HG03139 (cell line): ENCODE results near the gene DCLK2.

ENCODE experiments used
- ATAC-seq: cut with Tn5 transposase; IDR thresholded peaks from one replicate; pipeline ENCODE4 v1.9.1; 2021; ENCODE audit not compliant: unreplicated experiment

Gene DCLK2

DNA sequence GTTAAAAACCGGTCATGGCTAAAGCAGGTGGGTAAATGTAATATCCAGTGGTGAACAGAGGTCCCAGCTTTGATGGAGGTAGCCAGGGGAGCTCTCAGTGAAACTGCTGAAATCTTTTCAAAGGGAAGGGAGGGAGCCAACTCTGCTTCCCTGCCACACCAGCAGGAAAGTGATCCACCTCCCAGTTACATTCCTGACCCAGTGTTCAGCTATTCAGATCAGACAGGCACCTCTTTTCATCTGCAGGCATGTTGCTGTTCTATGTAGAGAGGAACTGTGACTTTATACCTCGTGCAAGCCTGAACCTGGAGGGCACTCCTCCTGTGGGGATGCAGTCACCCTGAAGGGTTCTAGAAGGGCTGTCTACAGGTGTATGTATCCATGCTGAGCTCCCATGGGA lies 37.6 kb downstream of the DCLK2 start:
- no peak for ATAC-seq

DNA sequence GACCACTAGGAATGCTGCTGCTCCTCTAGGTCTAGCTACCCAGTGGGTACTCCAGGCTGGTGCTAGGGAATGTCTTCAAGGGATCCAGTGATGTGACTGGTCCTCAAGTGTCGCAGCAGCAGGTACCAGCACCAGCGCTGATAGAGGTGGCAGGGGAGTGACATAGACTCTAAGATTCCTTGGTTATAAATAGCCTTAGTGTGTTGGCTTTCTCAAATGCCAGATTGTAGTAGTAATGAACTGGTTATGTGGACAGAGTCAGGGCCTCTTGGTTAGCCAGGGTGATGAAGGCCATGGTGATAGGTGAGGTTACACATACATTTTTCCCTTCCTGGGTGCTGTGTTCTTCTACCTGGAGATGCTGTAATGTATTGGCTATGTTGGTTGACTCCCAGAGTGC lies 38.3 kb downstream of the DCLK2 start:
- no peak for ATAC-seq

DNA sequence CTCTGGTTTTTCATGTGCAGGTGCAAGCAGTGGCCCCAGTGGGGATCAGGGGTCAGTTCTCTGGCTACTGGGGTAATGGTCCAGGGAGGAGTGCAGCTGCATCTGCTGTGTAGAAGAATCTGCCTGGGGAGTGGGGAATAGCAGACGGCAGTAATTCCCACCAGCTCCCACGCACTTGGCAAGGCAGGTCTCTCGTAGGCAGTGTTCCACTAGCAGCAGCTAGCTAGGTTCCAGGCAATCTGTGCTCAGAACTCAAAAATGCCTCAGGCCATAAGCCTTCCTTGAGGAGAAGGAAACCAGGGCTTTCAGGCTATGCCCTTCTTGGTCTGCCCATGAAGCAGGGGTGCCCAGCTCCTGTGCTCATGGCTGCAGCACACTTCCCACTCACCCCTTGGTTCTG lies 38.8 kb downstream of the DCLK2 start:
- ATAC-seq, result no peak

DNA sequence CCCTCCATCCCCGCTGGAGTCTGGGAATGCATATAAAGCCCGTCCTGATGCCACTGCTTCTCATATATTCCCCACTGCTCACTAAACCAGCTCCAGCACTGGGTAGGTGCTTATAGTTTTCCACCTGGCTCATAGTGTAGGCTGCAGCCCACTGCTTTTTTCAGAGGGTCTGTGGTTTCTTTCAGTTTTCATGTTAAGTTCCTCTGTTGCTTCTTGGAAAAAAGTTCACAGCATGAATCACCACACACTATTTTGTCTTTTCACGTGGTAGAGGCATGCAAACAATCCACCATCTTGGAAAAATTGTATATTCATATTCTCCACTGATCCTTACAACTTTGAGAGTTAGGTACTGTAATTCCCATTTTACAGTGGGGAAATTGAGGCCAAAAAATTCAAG lies 39.4 kb downstream of the DCLK2 start:
- ATAC-seq, result no peak

DNA sequence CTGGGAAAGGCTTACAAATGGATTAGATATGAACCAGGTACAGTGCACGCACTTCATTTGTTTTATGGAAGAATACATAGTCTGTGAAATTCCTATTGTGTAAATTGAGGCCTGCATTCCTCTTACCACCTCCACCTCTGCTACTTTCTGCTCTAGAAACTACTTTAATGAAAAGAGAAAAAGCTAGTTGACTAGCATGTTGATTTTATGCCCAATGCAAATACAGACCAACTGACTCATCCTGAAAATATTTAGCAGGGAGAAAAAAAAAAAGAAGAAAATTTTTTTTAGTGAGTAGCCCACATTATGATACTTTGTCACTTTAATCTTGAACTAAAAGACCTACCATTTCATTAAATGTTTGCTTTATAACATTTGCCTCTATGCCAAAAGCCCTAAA lies 41.2 kb downstream of the DCLK2 start:
- ATAC-seq, result no peak

DNA sequence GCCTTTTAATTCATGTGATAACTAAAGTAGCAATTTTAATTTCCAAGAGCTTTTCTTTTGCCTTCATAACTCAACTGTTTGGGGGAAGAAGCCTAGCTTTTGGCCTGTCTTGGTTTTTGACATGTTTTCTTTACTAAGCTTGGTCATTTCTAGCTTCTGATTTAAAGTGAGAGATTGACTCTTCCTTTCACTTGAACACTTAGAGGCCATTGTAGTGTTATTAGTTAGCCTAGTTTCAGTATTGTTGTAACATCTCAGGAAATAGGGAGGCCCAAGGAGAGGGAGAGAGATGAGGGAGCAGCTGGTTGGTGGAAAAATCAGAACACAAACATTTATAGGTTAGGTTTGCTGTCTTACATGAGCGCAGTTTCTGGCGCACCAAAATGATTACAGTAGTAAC lies 44.8 kb downstream of the DCLK2 start:
- no peak for ATAC-seq

DNA sequence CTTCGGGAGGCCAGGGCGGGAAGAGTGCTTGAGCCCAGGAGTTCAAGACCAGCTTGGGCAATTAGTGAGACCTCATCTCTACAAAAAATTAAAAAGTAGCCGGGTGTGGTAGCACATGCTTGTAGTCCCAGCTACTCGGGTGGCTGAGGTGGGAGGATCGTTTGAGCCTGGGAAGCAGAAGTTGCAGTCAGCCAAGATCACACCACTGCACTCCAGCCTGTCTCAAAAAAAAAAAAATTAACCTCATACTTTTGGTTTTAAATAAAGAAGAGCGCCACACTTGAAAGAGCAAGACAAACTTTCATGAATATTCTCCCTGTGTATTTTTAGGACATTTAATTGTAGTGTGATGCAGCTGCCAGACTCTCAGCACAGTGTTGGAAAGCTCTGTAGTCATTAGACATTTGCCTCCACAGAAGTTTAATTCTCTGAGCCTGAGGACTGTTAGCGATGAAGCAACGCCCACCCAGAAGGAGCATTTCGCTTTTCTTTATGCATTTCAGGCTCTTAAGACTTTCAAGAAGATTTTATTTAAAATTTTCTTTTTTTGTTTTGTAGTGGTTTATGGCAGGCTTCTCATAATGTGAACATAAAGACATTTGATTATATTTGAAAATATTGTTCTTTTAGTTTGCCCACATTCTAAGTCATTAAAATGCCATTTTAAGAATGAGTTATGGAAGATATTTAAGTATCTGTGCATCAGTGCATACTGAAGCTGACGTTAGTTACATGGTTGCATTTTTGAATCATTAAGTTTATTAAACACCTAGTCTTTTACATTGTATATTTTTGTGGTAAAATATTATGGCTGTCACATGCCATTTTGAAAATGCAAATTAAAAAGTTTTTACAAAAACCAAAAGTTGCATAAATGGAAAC lies 45.8 kb downstream of the DCLK2 start:
- ATAC-seq, result no peak

DNA sequence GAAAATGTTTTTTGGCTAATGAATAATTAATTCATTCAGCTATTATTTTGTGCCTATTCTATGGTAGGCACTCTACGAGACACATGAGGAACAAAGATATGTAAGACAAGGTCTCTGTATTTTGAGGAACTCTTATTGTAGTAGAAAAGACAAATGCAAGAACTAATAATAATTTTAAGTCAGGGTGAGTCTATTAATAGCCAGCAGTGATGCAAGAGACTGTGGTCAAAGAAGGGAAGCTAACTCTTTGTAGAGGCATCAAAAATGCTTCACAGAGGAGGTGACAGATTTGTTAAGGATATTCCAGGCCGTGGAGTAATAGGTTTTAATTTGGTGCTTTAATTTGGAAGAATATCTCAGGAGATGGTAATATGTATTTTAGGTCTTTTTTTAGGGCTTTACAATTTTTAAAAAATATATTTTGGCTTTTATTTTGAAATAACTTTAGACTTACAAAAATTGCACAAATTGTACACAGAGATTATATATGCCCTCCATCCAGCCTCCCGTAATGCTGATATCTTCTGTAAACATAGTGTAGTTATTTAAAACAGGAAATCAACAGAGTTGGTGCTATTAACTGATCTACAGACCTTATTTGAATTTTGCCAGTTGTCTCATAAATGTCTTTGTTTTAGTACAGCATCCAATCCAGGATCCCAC lies 48.1 kb downstream of the DCLK2 start:
- ATAC-seq, result no peak

DNA sequence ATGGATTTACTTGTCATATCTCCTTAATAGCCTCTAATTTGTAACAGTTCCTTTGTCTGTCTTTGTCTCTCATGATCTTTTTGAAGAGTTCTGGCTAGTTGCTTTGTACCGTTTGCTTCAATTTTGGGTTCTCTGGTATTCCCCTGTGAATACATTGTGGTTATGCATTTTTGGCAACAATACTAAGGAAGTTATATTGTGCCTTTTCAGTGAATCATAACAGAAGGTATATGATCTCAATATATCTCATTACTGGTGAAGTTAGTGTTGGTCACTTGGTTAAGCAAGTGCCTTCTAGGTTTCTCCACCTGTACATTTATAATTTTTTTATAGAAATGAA lies 48.6 kb downstream of the DCLK2 start:
- ATAC-seq, result no peak

DNA sequence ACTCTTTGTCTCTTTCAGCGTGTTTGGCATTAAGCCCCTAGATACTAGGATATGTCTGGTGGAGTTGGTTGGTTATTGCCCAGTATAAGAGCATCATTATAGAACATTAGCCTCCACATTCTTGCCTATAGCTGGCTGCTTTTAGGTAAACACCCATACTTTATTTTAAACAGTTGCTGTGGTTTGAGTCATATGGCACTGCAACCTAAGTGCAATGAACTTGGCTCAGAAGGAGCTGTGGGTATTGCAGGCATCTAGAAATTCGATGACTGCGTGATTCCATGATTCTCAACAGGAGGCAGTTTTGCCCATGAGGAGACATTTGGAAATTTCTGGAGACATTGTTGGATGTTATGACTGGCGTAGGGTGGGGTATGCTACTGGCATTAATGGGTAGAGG lies 49.5 kb downstream of the DCLK2 start:
- ATAC-seq, result no peak

DNA sequence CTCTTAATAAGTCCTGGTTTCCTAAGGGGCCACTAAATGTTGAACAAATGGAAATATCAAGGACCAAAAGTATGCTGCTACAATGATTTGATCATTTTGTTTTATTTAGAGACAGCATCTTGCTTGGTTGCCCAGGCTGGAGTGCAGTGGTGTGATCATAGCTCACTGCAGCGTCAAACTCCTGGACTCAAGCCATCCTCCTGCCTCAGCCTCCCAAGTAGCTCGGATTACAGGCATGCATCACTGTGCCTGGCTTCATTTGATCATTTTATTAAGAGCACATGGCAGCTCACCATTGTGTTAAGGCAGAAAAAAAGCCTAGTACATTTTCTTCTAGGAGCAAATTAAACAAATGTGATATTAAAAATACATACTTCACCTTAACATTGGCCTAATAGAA lies 52.7 kb downstream of the DCLK2 start:
- ATAC-seq, result no peak

DNA sequence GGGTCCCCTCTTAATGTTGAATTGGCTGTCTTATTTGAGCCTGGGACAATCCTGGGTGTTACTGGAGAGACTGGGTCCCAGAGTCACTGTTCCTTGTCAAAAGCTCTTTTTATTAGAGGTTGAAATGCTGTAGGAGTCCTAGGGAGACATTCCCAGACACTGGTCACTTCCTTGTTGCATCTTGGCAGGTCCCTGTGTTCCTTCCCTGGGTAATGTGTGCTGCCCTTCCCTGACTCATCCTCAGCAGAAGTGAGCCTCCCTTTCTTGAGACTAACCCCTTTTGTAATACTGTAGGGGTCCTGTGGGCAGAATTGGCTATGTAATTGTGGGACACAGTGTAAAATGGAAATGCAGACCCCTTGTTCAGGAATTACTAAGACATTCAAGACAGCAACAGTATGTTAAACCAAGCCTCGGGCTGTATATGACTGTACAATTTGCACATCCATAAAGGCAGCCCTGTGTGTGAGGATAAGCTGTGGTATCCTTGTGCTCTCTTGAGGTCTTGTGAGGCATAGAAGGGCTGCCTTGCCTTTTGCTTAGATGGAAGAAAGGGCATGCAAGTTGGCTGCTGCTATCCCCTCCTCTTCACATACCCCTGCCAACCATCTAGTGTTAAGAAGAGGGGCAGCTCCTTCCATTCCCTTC lies 53.5 kb downstream of the DCLK2 start:
- no peak for ATAC-seq

DNA sequence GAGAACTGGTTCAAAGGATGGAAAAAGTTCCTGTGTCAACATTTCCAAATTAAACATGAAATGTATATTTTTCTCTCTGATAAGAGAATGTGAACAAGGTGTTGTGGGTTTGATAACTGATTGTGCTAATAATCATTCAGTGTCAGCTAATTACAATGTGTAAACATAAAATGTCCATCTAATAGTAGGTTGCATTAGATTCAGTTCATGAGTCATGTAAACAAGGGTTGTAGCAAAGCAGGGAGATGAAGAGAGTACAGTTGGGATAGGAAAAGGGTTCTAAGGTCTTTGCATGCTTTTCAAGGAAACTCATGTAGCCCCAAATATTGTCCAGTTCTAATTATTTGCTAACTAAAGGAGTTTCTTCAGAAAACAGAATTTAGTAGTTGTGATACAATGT lies 55.4 kb downstream of the DCLK2 start:
- no peak for ATAC-seq

DNA sequence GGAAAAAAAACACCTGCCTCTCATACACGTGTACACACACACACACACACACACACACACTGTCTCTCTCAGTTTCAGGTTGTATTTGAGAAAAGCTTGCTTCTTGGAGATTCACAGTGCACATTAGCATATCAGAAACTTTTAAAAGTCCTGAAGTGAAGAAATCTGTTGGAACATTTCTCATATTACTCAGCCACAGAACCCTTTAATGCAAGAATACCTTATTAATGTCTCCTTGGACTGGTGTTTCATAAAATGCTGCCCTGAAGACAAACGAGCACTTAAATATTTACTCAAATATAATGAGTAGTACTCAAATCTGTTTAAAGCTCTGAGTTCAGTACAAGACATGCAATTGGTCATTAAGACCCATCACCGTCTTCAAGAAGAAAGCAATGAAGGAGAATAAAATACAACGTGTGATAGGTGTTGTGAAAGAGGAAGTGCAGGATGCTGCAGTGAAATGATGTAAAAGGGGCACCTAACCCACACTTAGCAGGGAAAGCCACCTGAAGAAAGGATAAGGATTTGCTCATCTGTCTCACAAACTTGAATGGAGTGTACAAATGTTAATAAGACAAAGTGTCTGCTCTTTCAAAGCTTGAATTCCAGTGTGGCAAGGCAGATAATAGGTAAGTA lies 57.0 kb downstream of the DCLK2 start:
- ATAC-seq, result no peak

DNA sequence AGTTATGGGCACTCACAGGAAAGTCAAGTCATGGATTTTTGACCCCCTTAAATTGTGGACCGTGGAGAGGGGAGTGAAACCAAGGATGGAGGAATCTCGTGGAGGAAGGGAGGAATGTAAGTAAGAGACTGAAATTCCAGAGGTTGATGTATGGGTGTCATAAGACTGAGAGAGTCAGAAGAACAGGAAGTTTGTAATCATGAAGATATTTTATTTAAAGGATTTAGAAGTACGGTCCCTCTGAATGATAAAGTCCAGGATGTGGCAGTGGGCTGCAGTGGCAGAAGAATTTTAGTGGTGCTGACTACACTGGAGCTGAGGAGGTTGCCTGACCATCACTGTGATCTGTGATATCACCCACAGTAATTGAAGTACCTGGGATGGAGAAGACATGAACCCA lies 57.8 kb downstream of the DCLK2 start:
- ATAC-seq, result no peak

DNA sequence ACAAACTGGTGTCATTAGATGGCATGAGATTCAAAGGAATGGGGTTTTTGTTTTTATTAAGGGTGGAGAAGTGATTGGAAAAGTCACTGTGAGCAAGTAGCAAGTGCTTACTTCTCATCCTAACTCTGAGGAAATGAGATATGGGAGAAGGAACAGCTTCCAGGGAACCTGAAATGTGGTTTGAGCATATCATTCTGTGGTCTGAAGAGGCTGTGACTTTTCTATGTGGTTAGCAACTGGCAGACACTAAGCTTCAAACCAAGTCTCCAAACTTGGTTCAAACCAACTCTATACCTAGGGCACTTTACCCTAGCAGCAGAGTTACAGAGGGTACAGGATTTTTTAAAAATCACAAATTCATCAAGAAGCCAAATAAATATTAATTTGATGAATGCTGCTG lies 58.2 kb downstream of the DCLK2 start:
- no peak for ATAC-seq

DNA sequence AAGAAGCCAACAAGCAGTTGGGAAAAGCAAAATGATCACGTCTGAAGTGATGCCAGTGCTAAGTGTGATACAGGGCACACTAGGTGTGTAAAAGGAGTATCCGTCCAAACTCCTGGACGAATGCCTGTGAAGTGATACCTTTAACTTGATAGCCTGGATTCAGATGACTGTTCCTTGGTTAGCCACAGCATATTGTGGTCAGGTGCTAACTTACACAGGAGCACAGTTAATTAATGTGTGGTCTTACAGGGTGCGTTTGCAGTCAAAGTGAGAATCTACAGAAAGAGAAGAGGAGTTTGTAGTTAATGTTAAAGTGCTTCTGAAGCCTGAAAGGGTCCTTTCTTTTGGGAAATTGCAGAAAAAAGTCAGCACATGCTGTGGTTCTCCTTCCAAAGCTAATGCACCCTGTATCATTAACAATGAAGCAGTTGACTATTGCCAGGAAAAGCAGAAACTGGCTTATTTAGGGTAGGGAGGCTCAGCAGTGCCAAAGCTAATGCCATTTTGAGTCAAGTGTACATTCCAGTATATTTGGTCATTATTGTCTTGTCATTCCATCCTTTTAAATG lies 61.1 kb downstream of the DCLK2 start:
- ATAC-seq, result no peak

DNA sequence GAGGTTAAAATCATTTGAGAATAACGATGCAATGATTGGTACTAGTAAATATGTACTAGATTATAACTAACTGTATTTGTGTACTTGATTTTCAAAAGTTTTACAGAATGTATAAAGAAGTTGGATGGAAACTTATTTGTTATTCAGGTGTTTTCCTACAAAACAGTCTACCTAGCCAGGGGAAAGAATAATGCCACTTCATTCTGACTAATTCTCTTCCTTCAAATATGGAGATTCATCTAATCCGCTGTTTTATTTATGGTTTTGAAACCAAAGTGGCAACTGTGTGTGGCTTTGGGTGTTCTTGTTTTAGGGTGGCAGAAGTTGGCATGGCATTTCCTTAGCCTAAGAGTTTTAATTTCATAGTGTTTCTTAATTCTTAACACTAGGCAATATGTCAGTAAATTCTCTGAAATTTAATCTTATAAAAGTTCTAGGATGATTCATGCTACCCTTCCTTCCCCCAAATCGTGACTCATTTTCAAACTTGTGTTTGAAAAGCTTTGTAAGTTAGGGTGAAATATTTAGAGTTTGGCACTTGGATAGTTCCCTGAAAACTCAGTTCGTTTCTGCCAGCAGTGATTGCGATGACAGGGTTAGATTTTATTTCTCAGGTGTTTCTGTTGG lies 62.6 kb downstream of the DCLK2 start:
- no peak for ATAC-seq

DNA sequence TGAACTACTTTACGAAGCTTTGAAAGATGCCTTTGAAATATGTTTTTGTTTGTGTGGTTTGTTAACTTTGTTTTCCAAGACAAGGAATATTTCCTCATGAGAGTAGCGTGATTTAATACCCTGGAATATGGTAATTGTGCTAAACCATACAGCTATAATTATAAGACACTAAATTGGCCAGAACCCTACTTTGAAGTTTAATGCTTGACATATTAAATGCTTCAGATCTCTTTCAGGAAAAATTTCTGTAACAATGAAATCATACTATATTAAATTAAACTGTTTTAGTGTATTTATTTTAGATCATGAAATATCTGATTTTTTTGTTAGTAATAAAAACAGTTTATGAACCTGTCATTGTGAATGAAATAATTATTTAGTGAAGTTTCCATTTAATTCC lies 63.5 kb downstream of the DCLK2 start:
- ATAC-seq, result no peak

DNA sequence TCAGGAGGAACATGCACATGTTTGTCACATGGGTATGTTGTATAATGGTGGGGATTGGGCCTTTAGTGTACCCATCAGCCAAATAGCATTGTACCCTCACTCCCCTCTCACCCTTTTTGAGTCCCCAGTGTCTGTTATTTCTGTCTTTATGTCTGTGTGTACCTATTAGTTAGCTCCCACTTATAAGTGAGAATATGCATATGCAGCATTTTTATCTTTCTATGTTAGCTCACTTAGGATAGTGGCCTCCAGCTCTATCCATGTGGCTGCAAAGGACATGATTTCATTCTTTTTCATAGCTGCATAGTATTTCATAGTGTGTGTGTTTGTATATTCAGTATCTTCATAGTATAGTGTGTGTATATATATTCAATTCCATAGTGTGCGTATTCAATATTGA lies 64.6 kb downstream of the DCLK2 start:
- ATAC-seq, result no peak
